NT2/D1 (cell line): ENCODE data around the gene ERGIC1.

Experiments
- DNase-seq: peaks from one replicate; pipeline ENCODE4 v3.0.0-alpha.2; 2011; ENCODE audit warnings: low read depth, low spot score
- H3K27me3 ChIP-seq: 2 replicates; pipeline ENCODE4 v1.6.0; 2011; ENCODE audit warnings: mild to moderate bottlenecking; ENCODE audit not compliant: insufficient read length, insufficient read depth
- H3K36me3 ChIP-seq: 2 replicates; pipeline ENCODE4 v1.6.1; 2011; ENCODE audit warnings: mild to moderate bottlenecking, low read length, mixed read lengths; ENCODE audit not compliant: insufficient read depth, insufficient read length
- H3K4me1 ChIP-seq: 2 replicates; pipeline ENCODE4 v1.5.1; 2011; ENCODE audit not compliant: insufficient read depth, insufficient read length
- H3K4me3 ChIP-seq: 2 replicates; pipeline ENCODE4 v1.5.1; 2011; ENCODE audit warnings: low read depth; ENCODE audit not compliant: insufficient read length
- H3K9ac ChIP-seq: 2 replicates; pipeline ENCODE4 v1.6.0; 2011; ENCODE audit warnings: low read depth; ENCODE audit not compliant: insufficient read length
- H3K9me3 ChIP-seq: 2 replicates; pipeline ENCODE4 v1.5.1; 2011; ENCODE audit warnings: mild to moderate bottlenecking, low read length; ENCODE audit not compliant: insufficient read depth
- SUZ12 ChIP-seq: IDR thresholded peaks from 2 replicates; pipeline ENCODE4 v1.6.1; 2011; ENCODE audit not compliant: insufficient read length, insufficient read depth; ENCODE audit errors: extremely low read depth
- YY1 ChIP-seq: IDR thresholded peaks from 2 replicates; pipeline ENCODE4 v1.6.1; 2011; ENCODE audit not compliant: insufficient read length, insufficient read depth
- ZNF274 ChIP-seq: IDR thresholded peaks from 2 replicates; pipeline ENCODE4 v1.6.1; 2011; ENCODE audit warnings: mild to moderate bottlenecking, low read depth, low read length

The ERGIC1 gene

DNA sequence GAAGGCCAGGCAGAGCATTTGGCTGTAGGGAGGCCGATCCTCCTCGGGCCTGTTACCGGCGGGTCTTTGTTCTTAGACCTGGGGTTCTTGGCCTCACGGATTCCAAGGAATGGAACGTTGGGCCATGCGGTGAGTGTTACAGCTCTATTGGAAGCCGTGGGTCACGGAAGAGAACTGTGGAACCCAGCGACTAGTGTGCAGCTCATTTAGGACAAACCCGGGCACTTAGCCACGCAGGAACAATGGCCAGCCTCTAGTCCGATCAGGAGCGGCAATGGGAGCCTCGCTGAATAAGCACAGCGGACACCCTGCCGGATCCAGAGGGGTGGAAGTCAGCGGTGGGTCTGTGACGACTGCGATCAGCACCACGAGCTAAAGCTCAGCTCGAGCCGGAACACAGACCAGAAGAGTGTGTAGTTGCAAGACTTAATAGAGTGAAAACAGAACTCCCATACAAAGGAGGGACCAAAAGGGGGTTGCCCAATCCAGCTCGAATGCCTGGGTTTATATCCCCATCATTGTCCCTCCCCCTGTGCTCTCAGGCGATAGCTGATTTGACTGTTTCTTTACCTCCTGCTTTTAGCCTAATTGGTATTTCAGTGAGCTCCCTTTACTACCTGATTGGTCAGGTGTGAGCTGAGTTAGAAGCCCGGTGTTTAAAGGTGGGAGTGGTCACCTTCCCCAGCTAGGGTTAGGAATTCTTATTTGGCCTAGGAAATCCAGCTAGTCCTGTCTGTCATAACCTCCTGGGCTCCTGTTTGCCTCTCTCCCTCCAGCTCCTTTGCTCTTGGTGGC lies 71.5 kb downstream of the ERGIC1 start:
- Histone ChIP-seq H3K4me1 (peaks cover 29% of the 10 kb centered on the region), H3K9ac (no peak overlapping the region), H3K4me3 (no peak overlapping the region), H3K27me3 (no peaks in the 10 kb centered on the region), H3K36me3 (peaks cover 15% of the 10 kb centered on the region), H3K9me3 (no peaks in the 10 kb centered on the region)
- TF ChIP-seq YY1 (no peak), ZNF274 (no peak), SUZ12 (no peak)
- no peak for DNase-seq

GRCh38 chr5:172906436-172906835 lies 72.4 kb downstream of the ERGIC1 start:
- TF ChIP-seq ZNF274 (no peak), YY1 (no peak), SUZ12 (no peak)
- DNase-seq = no peak
- H3K9me3 ChIP-seq = no peaks in the 10 kb centered on the region
- peaks cover 20% of the 10 kb centered on the region for H3K36me3 ChIP-seq
- no peaks in the 10 kb centered on the region for H3K27me3 ChIP-seq
- H3K9ac ChIP-seq = no peak overlapping the region
- H3K4me1 ChIP-seq = peaks cover 29% of the 10 kb centered on the region
- no peak overlapping the region for H3K4me3 ChIP-seq

DNA sequence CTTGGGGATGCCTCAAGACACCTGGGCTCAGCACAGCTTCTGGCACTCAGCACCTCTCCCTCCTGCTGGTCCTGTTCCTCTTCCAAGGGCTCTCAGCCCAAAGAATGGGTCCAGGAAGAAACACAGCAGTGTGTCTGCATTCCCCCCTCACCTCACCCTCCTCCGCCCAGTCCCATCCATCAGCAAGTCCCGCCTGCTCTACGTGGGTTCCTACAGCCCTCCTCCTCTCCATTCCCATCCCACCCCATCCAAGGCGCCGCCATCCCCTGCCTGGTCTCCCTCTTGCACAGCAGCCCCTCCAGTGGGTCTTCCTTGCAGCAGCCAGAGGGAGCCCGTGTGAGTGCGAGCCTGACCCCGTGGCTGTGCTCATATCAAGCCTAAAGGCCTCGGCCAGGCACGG lies 72.8 kb downstream of the ERGIC1 start:
- H3K36me3 ChIP-seq = peaks cover 24% of the 10 kb centered on the region
- H3K9ac ChIP-seq = no peak overlapping the region
- no peaks in the 10 kb centered on the region for H3K27me3 ChIP-seq
- no peak overlapping the region for H3K4me3 ChIP-seq
- no peaks in the 10 kb centered on the region for H3K9me3 ChIP-seq
- TF ChIP-seq SUZ12 = no peak
- TF ChIP-seq ZNF274 = no peak
- TF ChIP-seq YY1 = no peak
- no peak for DNase-seq
- H3K4me1 ChIP-seq = peaks cover 29% of the 10 kb centered on the region

DNA sequence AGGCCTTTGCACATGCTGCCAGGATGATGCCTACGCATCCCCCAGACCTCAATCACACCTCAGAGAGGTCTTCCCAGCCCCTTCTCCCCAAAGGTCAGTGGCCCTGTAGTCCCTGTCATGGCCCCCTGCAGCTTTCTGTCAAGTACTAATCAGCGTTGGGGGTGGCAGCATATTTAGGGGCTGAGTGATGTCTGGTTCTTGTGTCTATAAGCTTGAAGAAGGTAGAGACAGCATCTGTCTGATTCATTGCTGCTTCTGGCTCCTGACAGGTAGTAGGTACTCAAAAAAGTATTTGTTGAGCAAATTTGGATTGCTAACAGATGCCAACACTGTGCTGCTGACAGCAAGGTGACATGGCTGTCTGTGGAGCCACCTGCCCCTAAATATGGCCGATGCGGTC lies 73.6 kb downstream of the ERGIC1 start:
- H3K9me3 ChIP-seq = no peaks in the 10 kb centered on the region
- DNase-seq = no peak
- H3K9ac ChIP-seq = no peak overlapping the region
- TF ChIP-seq SUZ12 (no peak), ZNF274 (no peak), YY1 (no peak)
- H3K27me3 ChIP-seq = no peaks in the 10 kb centered on the region
- H3K4me1 ChIP-seq = peaks cover 24% of the 10 kb centered on the region
- H3K36me3 ChIP-seq = peaks cover 26% of the 10 kb centered on the region
- no peak overlapping the region for H3K4me3 ChIP-seq

GRCh38 chr5:172908662-172909061 lies 74.6 kb downstream of the ERGIC1 start:
- Histone ChIP-seq H3K9ac (no peak overlapping the region), H3K9me3 (no peaks in the 10 kb centered on the region), H3K27me3 (no peaks in the 10 kb centered on the region), H3K4me1 (peaks cover 20% of the 10 kb centered on the region), H3K4me3 (no peak overlapping the region), H3K36me3 (peaks cover 33% of the 10 kb centered on the region)
- TF ChIP-seq ZNF274 (no peak), YY1 (no peak), SUZ12 (no peak)
- DNase-seq = no peak

- H3K4me1 ChIP-seq = peaks cover 9% of the 10 kb centered on the region
- DNase-seq = no peak
- TF ChIP-seq YY1 (no peak), ZNF274 (no peak), SUZ12 (no peak)
- H3K36me3 ChIP-seq = peaks cover 42% of the 10 kb centered on the region
- no peaks in the 10 kb centered on the region for H3K27me3 ChIP-seq
- no peaks in the 10 kb centered on the region for H3K9me3 ChIP-seq
- no peak overlapping the region for H3K4me3 ChIP-seq
- H3K9ac ChIP-seq = no peak overlapping the region
Observed at GRCh38 chr5:172909931-172910502, 76.0 kb downstream of the ERGIC1 start.

DNA sequence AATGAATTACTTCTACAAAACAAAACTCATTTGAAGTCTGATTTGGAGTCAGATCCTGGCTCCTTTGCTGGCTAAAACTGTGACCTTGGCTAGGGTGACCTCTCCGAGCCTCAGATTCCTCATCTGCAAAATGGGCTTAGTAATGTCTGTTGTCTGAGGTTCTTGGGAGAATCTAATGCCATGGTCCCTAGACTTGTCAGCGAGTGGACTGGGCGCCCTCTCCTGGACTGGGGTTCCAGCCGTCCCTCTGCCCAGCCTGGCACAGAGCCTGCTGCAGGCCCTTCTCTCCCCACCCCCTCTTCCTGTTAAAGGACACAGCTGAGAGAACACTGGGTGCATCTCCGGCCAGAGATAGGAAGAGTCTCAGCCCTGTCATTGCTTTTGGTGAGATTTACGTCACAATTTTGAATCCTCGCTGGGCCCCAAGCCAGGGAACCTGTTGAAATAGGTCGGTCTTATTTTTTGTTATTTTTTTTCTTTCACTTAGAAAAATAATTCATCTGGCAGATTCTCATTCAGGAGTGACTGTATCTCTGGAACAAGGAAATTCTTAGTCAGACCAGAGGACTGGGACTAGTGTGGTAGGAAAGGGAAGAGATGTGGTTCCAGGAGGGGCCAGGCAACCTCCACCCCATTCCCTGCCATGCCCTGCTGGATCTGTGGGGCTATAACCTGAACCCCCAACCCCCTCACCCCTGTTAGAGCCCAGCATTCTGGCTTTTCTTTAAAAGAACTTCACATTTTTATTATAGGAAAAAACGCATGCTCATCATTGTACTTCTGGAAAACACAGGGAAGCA lies 77.0 kb downstream of the ERGIC1 start:
- peaks cover 7% of the 10 kb centered on the region for H3K4me1 ChIP-seq
- peaks cover 50% of the 10 kb centered on the region for H3K36me3 ChIP-seq
- TF ChIP-seq YY1 = no peak

More for the DNA sequence above, 77.0 kb downstream of the ERGIC1 start:
- no peak for DNase-seq
- Histone ChIP-seq H3K27me3 (no peaks in the 10 kb centered on the region), H3K9ac (no peak overlapping the region), H3K4me3 (no peak overlapping the region), H3K9me3 (no peaks in the 10 kb centered on the region)
